AG09309 (cell line): Measurements from ENCODE around the gene KRTAP10-9.
"Not testable (repeated sequence)": the region's sequence is repeated elsewhere in the genome, so short reads cannot be mapped to it uniquely, and the experiment has no call there.

ENCODE experiments used
- DNase-seq: peaks from one replicate; pipeline ENCODE4 v3.0.0-alpha.2; 2010; ENCODE audit warnings: low read depth
- H3K4me3 ChIP-seq: 2 replicates; pipeline ENCODE4 v1.5.1; 2011; ENCODE audit warnings: mild to moderate bottlenecking, low read depth, low read length, moderate library complexity; ENCODE audit not compliant: control insufficient read depth
- CTCF ChIP-seq: IDR thresholded peaks from 2 replicates; pipeline ENCODE4 v1.5.1; 2011; ENCODE audit warnings: mild to moderate bottlenecking, low read depth, low read length, inconsistent platforms; ENCODE audit not compliant: insufficient read depth, control insufficient read depth; ENCODE audit errors: missing control alignments

Gene KRTAP10-9

DNA sequence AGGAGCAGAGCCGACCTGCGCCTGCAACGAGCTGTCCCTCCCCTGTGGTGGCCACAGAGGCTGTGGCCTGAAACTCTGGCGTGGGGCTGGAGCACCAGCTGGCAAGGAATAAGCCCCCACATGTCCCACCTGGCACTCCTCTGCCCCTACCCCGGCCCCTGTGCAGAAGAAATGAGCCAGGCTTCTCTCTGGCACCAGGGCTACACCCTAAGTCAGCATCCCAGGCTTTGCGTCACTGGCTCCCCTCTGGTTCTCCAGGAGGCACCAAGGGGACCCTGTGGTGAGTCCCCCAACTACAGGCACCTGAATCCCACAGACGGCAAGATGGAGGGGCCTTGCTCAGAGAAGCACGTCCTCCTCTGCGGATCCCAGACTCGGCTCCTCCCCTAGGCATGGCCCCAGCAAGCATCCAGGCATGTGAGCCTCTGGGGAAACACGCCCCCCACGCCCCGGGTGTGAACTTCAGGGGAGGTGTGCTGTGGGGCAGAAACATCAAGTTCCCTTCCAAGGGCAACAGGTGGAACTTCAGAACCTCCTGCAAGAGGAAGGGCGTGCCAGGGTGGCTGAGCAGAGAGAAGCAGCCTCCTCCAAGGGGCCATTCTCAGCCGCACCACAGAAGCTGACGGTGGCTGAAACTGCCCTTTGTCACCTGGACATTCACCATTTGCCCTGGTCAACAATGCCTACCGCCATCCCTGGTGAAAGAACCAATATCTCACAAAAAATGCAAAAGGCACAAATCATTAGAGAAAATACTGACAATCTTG, 23.6 kb upstream of the KRTAP10-9 start:
- no peak for DNase-seq
- no peak overlapping the region for H3K4me3 ChIP-seq
- no peak for TF ChIP-seq CTCF

DNA sequence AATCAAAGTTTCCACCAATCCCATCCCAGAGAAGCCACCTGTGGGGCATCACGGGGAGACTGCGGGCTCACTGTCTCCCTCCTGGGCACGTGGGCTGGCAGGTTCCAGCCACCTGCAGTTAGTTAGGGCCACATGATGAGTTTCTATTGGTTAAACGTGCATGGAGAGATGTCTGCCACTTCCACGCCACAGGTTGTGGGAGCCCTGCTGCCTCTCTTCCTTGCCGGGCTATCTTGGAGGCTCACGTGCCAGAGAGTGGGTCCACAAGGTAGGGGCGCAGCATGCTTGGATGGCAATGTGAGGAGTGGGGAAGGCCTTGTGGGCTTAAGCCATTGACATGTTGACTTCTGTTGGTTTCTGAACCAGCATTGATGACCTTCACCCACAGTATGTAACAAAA, 23.0 kb upstream of the KRTAP10-9 start:
- no peak overlapping the region for H3K4me3 ChIP-seq
- TF ChIP-seq CTCF, result no peak
- no peak for DNase-seq

DNA sequence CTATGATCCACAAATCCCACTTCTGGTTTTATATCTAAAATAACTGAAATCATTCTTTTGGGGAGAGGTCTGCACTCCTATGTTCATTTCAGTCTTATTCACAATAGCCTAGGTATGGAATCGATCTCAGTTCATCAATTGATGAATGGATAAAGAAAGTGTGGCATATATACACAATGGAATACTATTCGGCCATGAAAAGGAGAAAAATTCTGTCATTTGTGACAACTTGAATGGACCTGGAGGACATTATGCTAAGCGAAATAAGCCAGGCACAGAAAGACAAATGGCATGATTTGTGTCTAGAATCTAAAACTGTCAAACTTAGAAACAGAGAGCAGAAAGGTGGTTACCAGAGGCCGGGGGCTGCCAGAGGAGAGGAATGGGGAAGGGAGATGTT, 20.4 kb upstream of the KRTAP10-9 start:
- TF ChIP-seq CTCF, result no peak
- no peak overlapping the region for H3K4me3 ChIP-seq
- DNase-seq, result no peak

GRCh38 chr21:44609193-44609592, 17.7 kb upstream of the KRTAP10-9 start:
- no peak for TF ChIP-seq CTCF
- H3K4me3 ChIP-seq, result no peak overlapping the region
- no peak for DNase-seq

DNA sequence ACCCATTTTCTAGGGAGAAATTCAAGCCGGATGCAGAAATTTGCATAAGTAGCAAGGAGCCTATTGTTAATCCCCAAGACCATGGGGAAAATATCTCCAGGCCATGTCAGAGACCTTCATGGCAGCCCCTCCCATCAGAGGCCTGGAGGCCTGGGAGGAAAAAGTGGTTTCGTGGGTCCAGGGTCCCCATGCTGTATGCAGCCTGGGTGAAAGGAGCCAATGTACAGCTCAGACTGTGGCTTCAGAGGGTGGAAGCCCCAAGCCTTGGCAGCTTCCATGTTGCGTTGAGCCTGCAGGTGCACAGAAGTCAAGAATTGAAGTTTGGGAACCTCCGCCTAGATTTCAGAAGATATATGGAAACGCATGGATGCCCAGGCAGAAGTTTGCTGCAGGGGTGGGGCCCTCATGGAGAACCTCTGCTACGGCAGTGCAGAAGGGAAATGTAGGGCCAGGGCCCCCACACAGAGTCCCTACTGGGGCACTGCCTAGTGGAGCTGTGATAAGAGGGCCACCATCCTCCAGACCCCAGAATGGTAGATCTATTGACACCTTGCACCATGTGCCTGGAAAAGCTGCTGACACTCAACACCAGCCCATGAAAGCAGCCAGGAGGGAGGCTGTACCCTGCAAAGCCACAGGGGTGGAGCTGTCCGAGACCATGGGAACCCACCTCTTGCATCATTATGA, 16.6 kb upstream of the KRTAP10-9 start:
- not testable (repeated sequence) for DNase-seq, H3K4me3 ChIP-seq

DNA sequence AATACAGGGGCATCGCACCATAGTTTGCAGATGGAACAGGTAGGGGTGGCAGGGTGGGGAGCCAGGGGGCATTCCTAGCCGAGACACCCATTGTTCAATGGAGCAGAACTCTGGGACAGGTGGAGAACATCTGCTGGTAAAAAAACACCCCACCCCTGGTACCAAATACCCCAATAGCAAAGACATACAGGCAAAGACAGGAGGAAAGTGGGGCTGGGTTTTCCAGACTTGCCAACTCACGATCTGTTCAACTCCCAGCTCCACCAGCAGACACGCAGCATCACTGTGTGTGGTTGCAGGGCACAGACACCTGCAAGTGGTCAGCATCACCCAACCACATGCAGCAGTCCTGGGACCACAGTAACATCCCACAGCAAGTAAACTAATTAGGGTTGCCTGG, 15.3 kb upstream of the KRTAP10-9 start:
- H3K4me3 ChIP-seq, result no peak overlapping the region
- no peak for DNase-seq
- TF ChIP-seq CTCF, result no peak

DNA sequence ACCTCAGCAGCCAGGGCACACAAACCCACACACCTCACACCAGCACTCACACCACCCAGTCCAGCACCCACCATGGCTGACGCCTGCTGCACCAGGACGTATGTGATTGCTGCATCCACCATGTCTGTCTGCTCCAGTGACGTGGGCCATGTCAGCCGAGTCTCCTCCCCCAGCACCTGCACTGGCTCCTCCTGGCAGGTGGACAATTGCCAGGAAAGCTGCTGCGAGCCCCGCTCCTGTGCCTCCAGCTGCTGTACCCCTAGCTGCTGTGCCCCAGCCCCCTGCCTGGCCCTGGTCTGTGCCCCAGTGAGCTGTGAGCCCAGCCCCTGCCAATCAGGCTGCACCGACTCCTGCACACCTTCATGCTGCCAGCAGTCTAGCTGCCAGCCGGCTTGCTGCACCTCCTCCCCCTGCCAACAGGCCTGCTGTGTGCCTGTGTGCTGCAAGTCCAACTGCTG, 14.8 kb upstream of the KRTAP10-9 start, which contains the start of gene KRTAP10-8:
TSS of gene KRTAP10-8 (plus strand) at position 51 of the 458 bp plus-strand sequence. CDS start at position 73, 22 bp downstream.
- no peak within 1 kb of the TSS for H3K4me3 ChIP-seq
- DNase-seq, result no peak
- TF ChIP-seq CTCF, result no peak
